Left ventricle myocardium superior (tissue), 1 donor: ENCODE data around the gene DCBLD1. TPM values are rescaled to one million over a fixed set of nuclear protein-coding genes. Genes with fewer than 3 reads are reported as not detected.

Experiments used
- ATAC-seq: fragments of 200-7000 bp; cut with Tn5 transposase; one replicate; pipeline ENCODE4 v1.9.1; 2020; ENCODE audit warnings: mild to moderate bottlenecking, moderate library complexity
- DNase-seq: peaks from one replicate; pipeline ENCODE4 v3.0.0-alpha.2; 2020
- intact Hi-C: fragments of 100-400 bp; cut with micrococcal nuclease; formaldehyde crosslinking; loops from one replicate; pipeline ENCODE4 v1.11.0; 2022
- total RNA-seq: library from RNA; stranded (reverse); fragmentation: NEBNext Ultra II Directional; extraction: Animal tissue kit (Norgen Biotek cat#: 25700); gene quantifications from one replicate; pipeline ENCODE4 v1.2.1, GENCODE V29; 2021
- donor health status: DM: no; HTN: yes; CAD: no; lungs with severe emphysema.

DCBLD1 gene
- total RNA-seq, 1 donor from 2014 or later = 6.0 TPM

GRCh38 chr6:117548797-117549301, 66.4 kb downstream of the DCBLD1 start:
- ATAC-seq (no peak), DNase-seq (no peak)
- intact Hi-C loops = no loop called here

GRCh38 chr6:117549611-117550010, 67.1 kb downstream of the DCBLD1 start:
- DNase-seq (no peak), ATAC-seq (no peak)
- intact Hi-C loops = no loop called here

- intact Hi-C loops = no loop called here
- ATAC-seq = no peak
- DNase-seq = no peak
These were observed 67.7 kb downstream of the DCBLD1 start for GRCh38 chr6:117550078-117550600.

- DNase-seq (no peak), ATAC-seq (no peak)
- intact Hi-C loops = no loop called here
These were observed 68.3 kb downstream of the DCBLD1 start for GRCh38 chr6:117550618-117551242.

GRCh38 chr6:117552618-117553017, 70.1 kb downstream of the DCBLD1 start:
- intact Hi-C loops = no loop called here
- no peak for ATAC-seq
- DNase-seq = no peak

GRCh38 chr6:117553142-117553541, 70.7 kb downstream of the DCBLD1 start:
- intact Hi-C loops = no loop called here
- DNase-seq = no peak
- ATAC-seq = no peak

- no peak for DNase-seq
- no peak for ATAC-seq
- intact Hi-C loops = loop anchor here (5.0 kb wide), 1 partner anchor 208 kb away; no protein-coding TSS in a partner anchor
These were observed 72.9 kb downstream of the DCBLD1 start for GRCh38 chr6:117555262-117555849.

- ATAC-seq (no peak), DNase-seq (no peak)
- intact Hi-C loops = loop anchor here (2.0 to 5.0 kb wide), 2 partner anchors 105 to 209 kb away; no protein-coding TSS in a partner anchor
These were observed 73.5 kb downstream of the DCBLD1 start for GRCh38 chr6:117555882-117556498.

GRCh38 chr6:117557951-117558350, 75.5 kb downstream of the DCBLD1 start:
- ATAC-seq (no peak), DNase-seq (no peak)
- intact Hi-C loops = loop anchor here (2.0 to 5.0 kb wide), 2 partner anchors 107 to 211 kb away; no protein-coding TSS in a partner anchor

- ATAC-seq = no peak
- DNase-seq = no peak
- intact Hi-C loops = loop anchor here (5.0 kb wide), 1 partner anchor 212 kb away; no protein-coding TSS in a partner anchor
These were observed 76.3 kb downstream of the DCBLD1 start for GRCh38 chr6:117558818-117559217.

GRCh38 chr6:117559299-117559698, 76.8 kb downstream of the DCBLD1 start:
- intact Hi-C loops = loop anchor here (5.0 kb wide), 1 partner anchor 212 kb away; no protein-coding TSS in a partner anchor
- DNase-seq = no peak
- ATAC-seq = no peak

GRCh38 chr6:117561128-117561527, 78.7 kb downstream of the DCBLD1 start:
- no peak for ATAC-seq
- no peak for DNase-seq
- intact Hi-C loops = no loop called here

GRCh38 chr6:117564681-117565080, 82.2 kb downstream of the DCBLD1 start:
- ATAC-seq (no peak), DNase-seq (no peak)
- intact Hi-C loops = no loop called here

- no peak for ATAC-seq
- intact Hi-C loops = no loop called here
These were observed 85.8 kb downstream of the DCBLD1 start for GRCh38 chr6:117568247-117568646.

GRCh38 chr6:117568831-117569410, 86.4 kb downstream of the DCBLD1 start:
- ATAC-seq (no peak), DNase-seq (no peak)
- intact Hi-C loops = no loop called here

More at GRCh38 chr6:117568247-117568646, 85.8 kb downstream of the DCBLD1 start:
- DNase-seq = no peak

- intact Hi-C loops = no loop called here
- DNase-seq = no peak
- no peak for ATAC-seq
These were observed 90.7 kb downstream of the DCBLD1 start for GRCh38 chr6:117573006-117573680.

- ATAC-seq = no peak
- no peak for DNase-seq
These were observed 91.7 kb downstream of the DCBLD1 start for GRCh38 chr6:117574198-117574597.

GRCh38 chr6:117585647-117586046, 103.2 kb downstream of the DCBLD1 start:
- DNase-seq (no peak), ATAC-seq (no peak)
- intact Hi-C loops = no loop called here

More at GRCh38 chr6:117574198-117574597, 91.7 kb downstream of the DCBLD1 start:
- intact Hi-C loops = no loop called here

- DNase-seq (no peak), ATAC-seq (no peak)
- intact Hi-C loops = no loop called here
These were observed 108.0 kb downstream of the DCBLD1 start for GRCh38 chr6:117590447-117590846.
